ENCODE data around the gene ERG. TPM values are rescaled to one million over a fixed set of nuclear protein-coding genes. Genes with fewer than 3 reads are reported as not detected.

ERG gene
- total and polyA plus RNA-seq, 4 donors = 8.6 to 30.3 (median 21.0) TPM

GRCh38 chr21:38402795-38403194 is 95.5 kb downstream of the ERG start:
- peaks cover 0 to 2% (median 0%) of the 10 kb centered on the region in 4 donors for H3K36me3 ChIP-seq (ENCODE audit: control insufficient read depth in 4 of 4, insufficient read depth in 4 of 4, low read length in 4 of 4)
- DNase-seq (no peak), ATAC-seq (ENCODE audit: insufficient read depth, low FRiP score) (no peak)
- no peaks in the 10 kb centered on the region for H3K9me3 ChIP-seq (ENCODE audit: control insufficient read depth in 4 of 4, insufficient read depth in 3 of 4, low read length in 3 of 4)
- no peak for TF ChIP-seq CTCF (IDR thresholded peaks at IDR 0.05; ENCODE audit: control extremely low read depth, extremely low read depth)
- WGBS, 2 donors = 54 to 69% methylated on average over 6 of the region's 6 CpGs
- no peak overlapping the region for H3K4me3 ChIP-seq
- H3K4me1 ChIP-seq (ENCODE audit: control insufficient read depth in 5 of 5, insufficient read depth in 5 of 5, low read length in 5 of 5) = no peaks in the 10 kb centered on the region
- H3K9ac ChIP-seq (ENCODE audit: insufficient read depth in 1 of 2, low read length in 2 of 2) = no peak overlapping the region
- no peak overlapping the region for H3K27ac ChIP-seq (ENCODE audit: low read depth in 1 of 2, low read length in 1 of 2)
- no peaks in the 10 kb centered on the region for H3K27me3 ChIP-seq (ENCODE audit: control insufficient read depth in 3 of 3, insufficient read depth in 3 of 3, low read length in 2 of 3)

- no peak for DNase-seq
Observed at GRCh38 chr21:38402291-38402690, 96.0 kb downstream of the ERG start.

GRCh38 chr21:38401191-38401926 is 96.9 kb downstream of the ERG start:
- Histone ChIP-seq H3K27me3 (ENCODE audit: control insufficient read depth in 3 of 3, insufficient read depth in 3 of 3, low read length in 2 of 3) (no peaks in the 10 kb centered on the region), H3K4me1 (ENCODE audit: control insufficient read depth in 5 of 5, insufficient read depth in 5 of 5, low read length in 5 of 5) (no peaks in the 10 kb centered on the region), H3K36me3 (ENCODE audit: control insufficient read depth in 4 of 4, insufficient read depth in 4 of 4, low read length in 4 of 4) (peaks cover 0 to 2% (median 0%) of the 10 kb centered on the region in 4 donors), H3K27ac (ENCODE audit: low read depth in 1 of 2, low read length in 1 of 2) (no peak overlapping the region), H3K9me3 (ENCODE audit: control insufficient read depth in 4 of 4, insufficient read depth in 3 of 4, low read length in 3 of 4) (no peaks in the 10 kb centered on the region), H3K4me3 (no peak overlapping the region), H3K9ac (ENCODE audit: insufficient read depth in 1 of 2, low read length in 2 of 2) (no peak overlapping the region)
- WGBS, 2 donors = 45 to 63% methylated on average over 12 of the region's 12 CpGs
- DNase-seq = no peak
- ATAC-seq (ENCODE audit: insufficient read depth, low FRiP score) = no peak
- no peak for TF ChIP-seq CTCF (IDR thresholded peaks at IDR 0.05; ENCODE audit: control extremely low read depth, extremely low read depth)

More at GRCh38 chr21:38402291-38402690, 96.0 kb downstream of the ERG start:
- Histone ChIP-seq H3K9ac (ENCODE audit: insufficient read depth in 1 of 2, low read length in 2 of 2) (no peak overlapping the region), H3K36me3 (ENCODE audit: control insufficient read depth in 4 of 4, insufficient read depth in 4 of 4, low read length in 4 of 4) (peaks cover 0 to 2% (median 0%) of the 10 kb centered on the region in 4 donors), H3K4me1 (ENCODE audit: control insufficient read depth in 5 of 5, insufficient read depth in 5 of 5, low read length in 5 of 5) (no peaks in the 10 kb centered on the region), H3K27ac (ENCODE audit: low read depth in 1 of 2, low read length in 1 of 2) (no peak overlapping the region), H3K27me3 (ENCODE audit: control insufficient read depth in 3 of 3, insufficient read depth in 3 of 3, low read length in 2 of 3) (no peaks in the 10 kb centered on the region), H3K9me3 (ENCODE audit: control insufficient read depth in 4 of 4, insufficient read depth in 3 of 4, low read length in 3 of 4) (no peaks in the 10 kb centered on the region), H3K4me3 (no peak overlapping the region)
- WGBS, 2 donors = 81 to 83% methylated on average over 11 of the region's 11 CpGs
- ATAC-seq (ENCODE audit: insufficient read depth, low FRiP score) = no peak
- no peak for TF ChIP-seq CTCF (IDR thresholded peaks at IDR 0.05; ENCODE audit: control extremely low read depth, extremely low read depth)
